ENCODE data around the gene PCF11. TPM values are rescaled to one million over a fixed set of nuclear protein-coding genes. Genes with fewer than 3 reads are reported as not detected.

The PCF11 gene
- total RNA-seq, 5 donors from 2014 or later (not counting 1 experiment from before 2014, with no cell fraction given), result 130 to 164 (median 151) TPM

DNA sequence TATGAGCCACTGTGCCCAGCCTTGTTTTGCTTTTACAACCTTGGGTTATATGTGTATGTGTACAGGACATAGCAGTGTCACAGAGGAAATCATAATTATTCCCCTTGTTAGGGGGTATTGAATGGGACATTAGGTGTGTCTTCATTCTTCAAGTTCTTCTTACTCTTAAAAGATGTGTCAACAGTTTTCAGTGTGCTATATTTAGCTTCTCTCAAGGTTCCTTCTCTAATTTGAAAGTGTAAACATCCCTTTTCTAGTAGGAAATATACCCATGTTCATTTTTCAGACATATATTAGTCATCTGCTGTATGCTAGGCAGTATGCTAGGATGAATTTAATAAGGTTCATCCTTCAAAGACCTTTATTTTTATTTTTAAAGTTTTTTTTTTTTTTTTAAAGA lies 17.1 kb downstream of the PCF11 start:
- H3K27me3 ChIP-seq (replicated peaks in 1 of 2; ENCODE audit: control insufficient read depth in 2 of 2, extremely low read depth in 1 of 2, insufficient read depth in 2 of 2, low read length in 1 of 2), result no peaks in the 10 kb centered on the region
- H3K4me1 Mint-ChIP-seq, result peaks cover 65 to 77% (median 74%) of the 10 kb centered on the region in 3 donors
- ChIA-PET CTCF (interaction anchor here (0.6 to 0.7 kb wide), 4 partner anchors 42 to 309 kb away, joined by 3 to 4 read pairs (median 3); no protein-coding TSS in a partner anchor), POLR2A (interaction anchor here (0.5 to 1.0 kb wide), 5 partner anchors 14 to 264 kb away, joined by 3 to 7 read pairs (median 3); no protein-coding TSS in a partner anchor)
- H3K4me1 ChIP-seq (ENCODE audit: control insufficient read depth in 1 of 2, extremely low read depth in 1 of 2, insufficient read depth in 2 of 2, low read length in 2 of 2), result peaks cover 34 to 43% of the 10 kb centered on the region in 2 experiments
- H3K9me3 Mint-ChIP-seq, result no peaks in the 10 kb centered on the region
- peaks cover 3 to 64% of the 10 kb centered on the region in 2 donors for H3K36me3 ChIP-seq (ENCODE audit: control insufficient read depth in 2 of 2, extremely low read depth in 1 of 2, insufficient read depth in 1 of 2, low read length in 1 of 2)
- DNase-seq (no peak), ATAC-seq (replicated peaks in 1 of 4) (peak in 3 of 4 experiments; percentile 16 to 33 (median 23))
- peak overlapping the region; percentile 46 to 69 for H3K27ac Mint-ChIP-seq
- H3K36me3 Mint-ChIP-seq, result peaks cover 43% of the 10 kb centered on the region
- H3K9me3 ChIP-seq, result no peaks in the 10 kb centered on the region
- peak overlapping the region; percentile 17 to 70 (median 52) for H3K4me3 Mint-ChIP-seq
- H3K4me3 ChIP-seq (ENCODE audit: control insufficient read depth in 1 of 2, extremely low read depth in 1 of 2, low read length in 1 of 2), result no peak overlapping the region
- H3K27me3 Mint-ChIP-seq, result no peaks in the 10 kb centered on the region
- H3K27ac ChIP-seq (ENCODE audit: low read length), result no peak overlapping the region

DNA sequence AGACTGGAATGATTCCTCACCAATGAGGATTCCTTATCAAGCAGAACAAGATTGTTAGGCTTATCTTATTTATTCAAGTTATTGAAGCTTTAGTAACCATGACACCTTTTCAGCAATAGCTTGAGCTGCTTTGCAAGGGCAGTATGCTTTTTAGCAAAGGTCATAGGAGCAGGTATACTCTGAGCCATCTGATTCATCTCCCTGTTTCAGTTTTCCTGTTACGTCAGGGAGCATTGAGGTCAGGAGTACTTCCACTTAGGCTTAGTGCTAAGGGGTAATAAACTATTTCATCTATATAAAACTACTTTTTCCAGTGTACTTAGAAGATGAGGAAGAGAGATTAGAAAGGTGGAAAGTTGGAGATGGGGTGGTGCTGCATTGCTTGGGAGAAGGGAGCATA lies 18.9 kb downstream of the PCF11 start:
- ATAC-seq (replicated peaks in 1 of 4), result no peak
- H3K36me3 Mint-ChIP-seq, result peaks cover 31% of the 10 kb centered on the region
- Histone ChIP-seq H3K9me3 (no peaks in the 10 kb centered on the region), H3K27me3 (replicated peaks in 1 of 2; ENCODE audit: control insufficient read depth in 2 of 2, extremely low read depth in 1 of 2, insufficient read depth in 2 of 2, low read length in 1 of 2) (no peaks in the 10 kb centered on the region), H3K27ac (ENCODE audit: low read length) (no peak overlapping the region), H3K4me1 (ENCODE audit: control insufficient read depth in 1 of 2, extremely low read depth in 1 of 2, insufficient read depth in 2 of 2, low read length in 2 of 2) (peaks cover 20 to 35% of the 10 kb centered on the region in 2 experiments), H3K36me3 (ENCODE audit: control insufficient read depth in 2 of 2, extremely low read depth in 1 of 2, insufficient read depth in 1 of 2, low read length in 1 of 2) (peaks cover 3 to 71% of the 10 kb centered on the region in 2 donors), H3K4me3 (ENCODE audit: control insufficient read depth in 1 of 2, extremely low read depth in 1 of 2, low read length in 1 of 2) (no peak overlapping the region)
- peak overlapping the region; percentile 49 to 77 for H3K27ac Mint-ChIP-seq
- ChIA-PET CTCF (interaction anchor here in 1 of 2 donors (1.4 kb wide), 1 partner anchor 11 kb away, joined by 5 read pairs; no protein-coding TSS in a partner anchor), POLR2A (interaction anchor here in 1 of 2 donors (0.7 kb wide), 1 partner anchor 17 kb away, joined by 3 read pairs; no protein-coding TSS in a partner anchor)
- H3K9me3 Mint-ChIP-seq, result no peaks in the 10 kb centered on the region
- H3K27me3 Mint-ChIP-seq, result no peaks in the 10 kb centered on the region
- DNase-seq, result no peak
- peaks cover 51 to 67% (median 62%) of the 10 kb centered on the region in 3 donors for H3K4me1 Mint-ChIP-seq
- no CpG with 5 or more reads among the region's 1 CpG for WGBS (ENCODE audit: insufficient coverage)
- peak overlapping the region in 1 of 3 donors; percentile 34 for H3K4me3 Mint-ChIP-seq

DNA sequence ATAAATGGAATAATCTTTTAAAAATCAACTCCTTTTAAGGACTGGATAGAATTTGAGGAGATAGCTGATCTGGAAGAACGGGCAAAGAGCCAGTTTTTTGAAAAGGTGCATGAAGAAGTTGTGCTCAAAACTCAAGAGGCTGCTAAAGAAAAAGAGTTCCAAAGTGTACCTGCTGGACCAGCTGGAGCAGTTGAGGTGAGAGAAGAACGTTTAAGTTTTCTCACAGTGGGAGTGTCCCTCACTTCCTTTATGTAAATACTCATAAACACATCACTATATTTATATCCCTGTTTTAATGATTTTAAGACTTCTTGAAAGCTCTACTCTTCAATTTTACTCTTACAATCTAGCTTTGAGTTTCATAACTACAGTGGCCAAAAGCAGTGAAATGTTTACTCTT lies 24.9 kb downstream of the PCF11 start:
- H3K4me3 Mint-ChIP-seq, result no peak overlapping the region
- Histone ChIP-seq H3K4me3 (ENCODE audit: control insufficient read depth in 1 of 2, extremely low read depth in 1 of 2, low read length in 1 of 2) (no peak overlapping the region), H3K27me3 (replicated peaks in 1 of 2; ENCODE audit: control insufficient read depth in 2 of 2, extremely low read depth in 1 of 2, insufficient read depth in 2 of 2, low read length in 1 of 2) (no peaks in the 10 kb centered on the region), H3K9me3 (no peaks in the 10 kb centered on the region), H3K4me1 (ENCODE audit: control insufficient read depth in 1 of 2, extremely low read depth in 1 of 2, insufficient read depth in 2 of 2, low read length in 2 of 2) (no peaks in the 10 kb centered on the region), H3K36me3 (ENCODE audit: control insufficient read depth in 2 of 2, extremely low read depth in 1 of 2, insufficient read depth in 1 of 2, low read length in 1 of 2) (peaks cover 4 to 81% of the 10 kb centered on the region in 2 donors), H3K27ac (ENCODE audit: low read length) (peak overlapping the region; percentile 25)
- no peaks in the 10 kb centered on the region for H3K9me3 Mint-ChIP-seq
- DNase-seq, result no peak
- H3K27ac Mint-ChIP-seq, result peak overlapping the region; percentile 23 to 55
- no peaks in the 10 kb centered on the region for H3K27me3 Mint-ChIP-seq
- ChIA-PET POLR2A (interaction anchor here (0.5 to 1.2 kb wide), 4 partner anchors 21 to 245 kb away, joined by 3 to 9 read pairs (median 6); no protein-coding TSS in a partner anchor), CTCF (interaction anchor here in 1 of 2 donors (1.5 kb wide), 1 partner anchor 17 kb away, joined by 3 read pairs; no protein-coding TSS in a partner anchor)
- WGBS (ENCODE audit: insufficient coverage), result 100% methylated on average over 1 of the region's 2 CpGs
- peaks cover 18 to 31% (median 26%) of the 10 kb centered on the region in 3 donors for H3K4me1 Mint-ChIP-seq
- ATAC-seq (replicated peaks in 1 of 4), result no peak
- H3K36me3 Mint-ChIP-seq, result peaks cover 34% of the 10 kb centered on the region

DNA sequence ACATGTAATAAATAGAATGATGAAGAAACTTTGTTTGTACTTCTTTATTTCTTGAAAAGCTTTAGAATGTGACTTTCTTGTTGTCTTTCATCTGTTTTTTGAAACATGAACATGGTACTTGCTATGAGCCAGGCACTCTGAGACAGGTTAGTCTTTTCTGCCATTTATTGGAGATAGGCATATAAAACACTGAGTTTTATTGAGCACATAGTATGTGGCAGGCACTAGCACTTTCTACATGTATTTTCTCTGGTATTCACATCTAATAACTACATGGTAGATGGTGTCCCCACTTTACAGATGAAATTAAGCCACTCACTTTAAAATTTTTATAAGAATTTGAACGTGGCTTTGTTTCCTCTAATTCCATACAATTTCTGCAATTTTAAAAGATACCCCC lies 28.8 kb downstream of the PCF11 start:
- DNase-seq (no peak), ATAC-seq (replicated peaks in 1 of 4) (no peak)
- Histone ChIP-seq H3K4me1 (ENCODE audit: control insufficient read depth in 1 of 2, extremely low read depth in 1 of 2, insufficient read depth in 2 of 2, low read length in 2 of 2) (no peaks in the 10 kb centered on the region), H3K36me3 (ENCODE audit: control insufficient read depth in 2 of 2, extremely low read depth in 1 of 2, insufficient read depth in 1 of 2, low read length in 1 of 2) (peaks cover 14 to 61% of the 10 kb centered on the region in 2 donors), H3K27ac (ENCODE audit: low read length) (no peak overlapping the region), H3K4me3 (ENCODE audit: control insufficient read depth in 1 of 2, extremely low read depth in 1 of 2, low read length in 1 of 2) (no peak overlapping the region), H3K9me3 (no peaks in the 10 kb centered on the region), H3K27me3 (replicated peaks in 1 of 2; ENCODE audit: control insufficient read depth in 2 of 2, extremely low read depth in 1 of 2, insufficient read depth in 2 of 2, low read length in 1 of 2) (no peaks in the 10 kb centered on the region)
- Mint-ChIP-seq H3K9me3 (no peaks in the 10 kb centered on the region), H3K4me1 (peaks cover 14 to 18% (median 16%) of the 10 kb centered on the region in 3 donors), H3K36me3 (peaks cover 39% of the 10 kb centered on the region), H3K27me3 (no peaks in the 10 kb centered on the region), H3K27ac (peak overlapping the region in 1 of 2 donors; percentile 16), H3K4me3 (no peak overlapping the region)
- CTCF ChIA-PET, result no interaction called here
- POLR2A ChIA-PET, result interaction anchor here in 1 of 2 donors (1.0 kb wide), 3 partner anchors 9 to 111 kb away, joined by 3 read pairs; no protein-coding TSS in a partner anchor
- WGBS (ENCODE audit: insufficient coverage), result no CpG with 5 or more reads among the region's 1 CpG

DNA sequence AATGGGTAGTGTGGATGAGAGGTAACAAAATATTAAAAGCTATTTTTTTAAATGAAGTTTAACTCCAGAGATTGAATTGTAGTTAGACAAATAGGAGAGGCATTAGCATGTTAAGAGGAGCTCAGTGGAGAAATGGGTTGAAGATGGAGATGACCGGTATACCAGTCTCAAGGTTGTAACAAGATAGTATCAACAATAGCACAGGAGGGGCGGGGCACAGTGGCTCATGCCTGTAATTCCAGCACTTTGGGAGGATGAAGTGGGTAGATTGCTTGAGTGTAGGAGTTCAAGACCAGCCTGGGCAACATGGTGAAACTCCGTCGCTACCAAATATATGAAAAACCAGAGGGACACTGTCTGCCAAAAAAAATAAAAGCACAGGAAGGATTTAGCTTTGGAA lies 30.5 kb downstream of the PCF11 start:
- DNase-seq (no peak), ATAC-seq (replicated peaks in 1 of 4) (peak in 1 of 4 experiments; percentile 16)
- Histone ChIP-seq H3K4me1 (ENCODE audit: control insufficient read depth in 1 of 2, extremely low read depth in 1 of 2, insufficient read depth in 2 of 2, low read length in 2 of 2) (peaks cover 3 to 6% of the 10 kb centered on the region in 2 experiments), H3K9me3 (no peaks in the 10 kb centered on the region), H3K27me3 (replicated peaks in 1 of 2; ENCODE audit: control insufficient read depth in 2 of 2, extremely low read depth in 1 of 2, insufficient read depth in 2 of 2, low read length in 1 of 2) (no peaks in the 10 kb centered on the region), H3K36me3 (ENCODE audit: control insufficient read depth in 2 of 2, extremely low read depth in 1 of 2, insufficient read depth in 1 of 2, low read length in 1 of 2) (peaks cover 16 to 61% of the 10 kb centered on the region in 2 donors), H3K27ac (ENCODE audit: low read length) (no peak overlapping the region), H3K4me3 (ENCODE audit: control insufficient read depth in 1 of 2, extremely low read depth in 1 of 2, low read length in 1 of 2) (no peak overlapping the region)
- Mint-ChIP-seq H3K36me3 (peaks cover 38% of the 10 kb centered on the region), H3K9me3 (no peaks in the 10 kb centered on the region), H3K27me3 (no peaks in the 10 kb centered on the region), H3K4me3 (no peak overlapping the region), H3K4me1 (peaks cover 15 to 19% (median 17%) of the 10 kb centered on the region in 3 donors), H3K27ac (peak overlapping the region; percentile 11 to 37)
- WGBS (ENCODE audit: insufficient coverage), result 100% methylated on average over 1 of the region's 4 CpGs
- ChIA-PET POLR2A (interaction anchor here in 1 of 2 donors (0.9 to 1.2 kb wide), 2 partner anchors 20 to 29 kb away, joined by 4 read pairs; no protein-coding TSS in a partner anchor), CTCF (interaction anchor here (1.0 to 1.4 kb wide), 2 partner anchors 28 kb away, joined by 5 to 10 read pairs; no protein-coding TSS in a partner anchor)

DNA sequence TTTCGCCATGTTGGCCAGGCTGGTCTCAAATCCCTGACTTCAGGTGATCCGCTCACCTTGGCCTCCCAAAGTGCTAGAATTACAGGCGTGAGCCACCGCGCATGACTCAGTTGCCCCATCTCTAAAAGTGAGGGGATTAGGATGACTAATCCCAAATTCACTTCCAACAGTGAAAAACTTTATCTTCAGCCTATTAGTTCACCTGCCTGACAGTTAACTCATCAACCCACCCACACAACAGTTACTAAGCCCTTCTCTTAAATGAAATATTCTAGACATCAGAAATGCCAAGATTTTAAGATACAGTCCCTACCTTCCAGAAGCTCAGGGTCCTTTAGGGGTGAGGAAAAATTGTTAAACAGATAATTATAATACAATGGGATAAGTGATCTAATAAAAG lies 34.6 kb downstream of the PCF11 start:
- peaks cover 39 to 48% (median 42%) of the 10 kb centered on the region in 3 donors for H3K4me1 Mint-ChIP-seq
- peak overlapping the region in 2 of 3 donors; percentile 32 to 98 for H3K4me3 Mint-ChIP-seq
- WGBS (ENCODE audit: insufficient coverage), result no CpG with 5 or more reads among the region's 5 CpGs
- Histone ChIP-seq H3K9me3 (no peaks in the 10 kb centered on the region), H3K27me3 (replicated peaks in 1 of 2; ENCODE audit: control insufficient read depth in 2 of 2, extremely low read depth in 1 of 2, insufficient read depth in 2 of 2, low read length in 1 of 2) (no peaks in the 10 kb centered on the region), H3K4me1 (ENCODE audit: control insufficient read depth in 1 of 2, extremely low read depth in 1 of 2, insufficient read depth in 2 of 2, low read length in 2 of 2) (peaks cover 16 to 19% of the 10 kb centered on the region in 2 experiments), H3K27ac (ENCODE audit: low read length) (no peak overlapping the region), H3K36me3 (ENCODE audit: control insufficient read depth in 2 of 2, extremely low read depth in 1 of 2, insufficient read depth in 1 of 2, low read length in 1 of 2) (peaks cover 12 to 26% of the 10 kb centered on the region in 2 donors), H3K4me3 (ENCODE audit: control insufficient read depth in 1 of 2, extremely low read depth in 1 of 2, low read length in 1 of 2) (no peak overlapping the region)
- ChIA-PET POLR2A (interaction anchor here (0.6 to 1.6 kb wide), 4 partner anchors 27 to 91 kb away, joined by 3 to 4 read pairs (median 3); no protein-coding TSS in a partner anchor), CTCF (no interaction called here)
- no peak for DNase-seq
- peak overlapping the region in 1 of 2 donors; percentile 49 for H3K27ac Mint-ChIP-seq
- peaks cover 27% of the 10 kb centered on the region for H3K36me3 Mint-ChIP-seq
- ATAC-seq (replicated peaks in 1 of 4), result no peak
- H3K27me3 Mint-ChIP-seq, result no peaks in the 10 kb centered on the region
- H3K9me3 Mint-ChIP-seq, result no peaks in the 10 kb centered on the region

Data from T-cell (primary cell).